ENCODE measurements around the gene CAMSAP1. TPM values are rescaled to one million over a fixed set of nuclear protein-coding genes. Genes with fewer than 3 reads are reported as not detected.

Gene CAMSAP1
- total and polyA plus RNA-seq, 9 of the 15 experiments (the other 6 are each of a cell fraction or from before 2014, with no cell fraction given): 1.5 to 28.8 (median 14.3) TPM

DNA sequence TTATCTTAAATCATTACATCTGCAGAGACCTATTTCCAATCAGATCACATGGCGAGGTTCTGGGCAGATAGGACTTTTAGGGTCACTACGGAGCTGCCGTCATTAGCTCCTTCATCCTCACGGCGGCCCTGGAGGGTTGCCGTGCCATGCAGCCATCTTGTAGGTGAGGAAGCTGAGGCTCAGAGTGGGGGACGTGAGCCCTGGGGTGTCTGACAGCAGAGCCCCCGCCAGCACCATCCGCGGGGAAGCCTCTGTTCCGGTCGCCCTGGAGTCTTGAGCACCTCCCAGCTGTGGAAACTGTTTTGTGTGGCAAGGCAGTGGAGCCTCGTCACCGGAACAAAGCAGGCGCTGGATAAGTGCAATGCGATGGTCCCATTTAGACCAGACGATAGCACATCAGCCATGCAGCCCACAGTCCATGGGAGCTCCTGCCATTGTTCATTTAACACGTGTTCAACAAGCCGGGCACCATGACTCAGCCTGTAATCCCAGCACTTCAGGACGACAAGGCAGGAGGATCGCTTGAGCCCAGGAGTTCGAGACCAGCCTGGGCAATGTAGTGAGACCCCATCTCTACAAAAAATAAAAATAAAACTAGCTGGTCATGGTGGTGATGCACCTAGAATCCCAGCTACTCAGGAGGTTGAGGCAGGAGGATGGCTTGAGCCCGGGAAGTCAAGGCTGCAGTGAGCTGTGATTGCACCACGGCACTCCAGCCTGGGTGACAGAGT is 143.5 kb downstream of the CAMSAP1 start:
- no peaks in the 10 kb centered on the region for H3K36me3 ChIP-seq (ENCODE audit: control insufficient read depth, insufficient read depth, low read length)
- H3K27ac ChIP-seq (ENCODE audit: extremely low read depth, low read depth, low read length): no peak overlapping the region
- 2% methylated on average over 24 of the region's 24 CpGs for WGBS (ENCODE audit: insufficient coverage, low coverage, missing lambda C conversion rate)
- intact Hi-C loops (cut with micrococcal nuclease) (no loop called here), in situ Hi-C loops (cut with MboI) (no loop called here)
- no TSS peak for BruUV-seq (replicated peaks)
- DNase-seq (ENCODE audit: extremely low read depth in 1 of 4, low spot score in 3 of 4) (no peak), FAIRE-seq (no peak), ATAC-seq (no peak)
- H4K20me1 ChIP-seq (replicated peaks; ENCODE audit: control insufficient read depth, insufficient read depth, low read length): peaks cover 5% of the 10 kb centered on the region; the same call in 1 of the 2 replicates
- POLR2A ChIA-PET: interaction anchor here (0.8 kb wide), 1 partner anchor 125 kb away, joined by 3 read pairs; the partner anchor contains the start of gene GLT6D1
- H3K4me3 ChIP-seq: no peak overlapping the region
- H3K79me2 ChIP-seq (ENCODE audit: control insufficient read depth, insufficient read depth, low read length): no peaks in the 10 kb centered on the region
- no peak overlapping the region for H2AFZ ChIP-seq (ENCODE audit: low read depth, low read length)
- TF ChIP-seq HNRNPH1 (optimal IDR thresholded peaks at IDR 0.05; ENCODE audit: low read depth, low read length): no peak
- peak; percentile 55; the same call in 1 of the 2 replicates for TF ChIP-seq ZNF121 (CRISPR knock-in tag; conservative IDR thresholded peaks at IDR 0.05)
- H3K4me1 ChIP-seq (replicated peaks in 1 of 2; ENCODE audit: control insufficient read depth in 2 of 2, insufficient read depth in 2 of 2, low read length in 2 of 2): peaks cover 0 to 17% of the 10 kb centered on the region in 2 experiments; a peak in 1 of 5 replicates
- H3K9me3 ChIP-seq (replicated peaks; ENCODE audit: control insufficient read depth, insufficient read depth, low read depth, low read length): peaks cover 3% of the 10 kb centered on the region; the same call in 1 of the 2 replicates
- CTCF ChIA-PET (ENCODE audit: low intra/inter-chr PET ratio): no interaction called here
- no peak overlapping the region for H3K4me2 ChIP-seq (ENCODE audit: insufficient read depth, low read length)
- H3K9me1 ChIP-seq (ENCODE audit: control insufficient read depth, insufficient read depth, low read length): no peaks in the 10 kb centered on the region
- H3K9ac ChIP-seq (ENCODE audit: insufficient read depth in 1 of 2, low read depth in 2 of 2, low read length in 2 of 2): no peak overlapping the region
- peaks cover 5 to 44% of the 10 kb centered on the region in 2 experiments; a peak in 4 of 5 replicates for H3K27me3 ChIP-seq (ENCODE audit: control insufficient read depth in 2 of 2, insufficient read depth in 2 of 2, low read length in 2 of 2)

DNA sequence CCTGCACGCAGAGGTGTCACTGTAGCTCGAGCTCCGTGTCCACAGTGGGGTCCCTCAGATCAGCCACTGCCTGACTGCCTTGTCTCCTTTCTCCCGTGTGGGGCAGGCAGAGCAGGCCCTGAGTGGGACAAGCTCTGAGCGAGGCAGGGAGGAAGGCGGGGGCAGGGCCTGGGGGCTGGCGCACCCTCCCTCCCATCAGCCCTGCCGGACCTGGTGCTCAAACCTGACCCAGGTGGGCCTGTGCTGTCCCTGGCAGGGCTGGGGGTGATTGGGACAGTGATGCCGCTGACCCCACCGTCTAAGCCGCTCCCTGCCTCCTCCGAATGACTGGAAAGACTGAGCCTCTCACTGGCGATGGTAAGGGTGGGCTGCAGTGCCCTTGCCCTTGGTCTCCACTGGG is 144.4 kb downstream of the CAMSAP1 start:
- Histone ChIP-seq H3K4me2 (ENCODE audit: insufficient read depth, low read length) (no peak overlapping the region), H3K27me3 (ENCODE audit: control insufficient read depth in 2 of 2, insufficient read depth in 2 of 2, low read length in 2 of 2) (peaks cover 5 to 54% of the 10 kb centered on the region in 2 experiments; a peak in 4 of 5 replicates), H3K4me3 (no peak overlapping the region), H3K79me2 (ENCODE audit: control insufficient read depth, insufficient read depth, low read length) (no peaks in the 10 kb centered on the region), H3K27ac (ENCODE audit: extremely low read depth, low read depth, low read length) (no peak overlapping the region), H3K9me3 (replicated peaks; ENCODE audit: control insufficient read depth, insufficient read depth, low read depth, low read length) (peaks cover 3% of the 10 kb centered on the region; the same call in 1 of the 2 replicates), H3K36me3 (ENCODE audit: control insufficient read depth, insufficient read depth, low read length) (no peaks in the 10 kb centered on the region), H3K9ac (ENCODE audit: insufficient read depth in 1 of 2, low read depth in 2 of 2, low read length in 2 of 2) (no peak overlapping the region), H3K4me1 (replicated peaks in 1 of 2; ENCODE audit: control insufficient read depth in 2 of 2, insufficient read depth in 2 of 2, low read length in 2 of 2) (peaks cover 0 to 25% of the 10 kb centered on the region in 2 experiments; a peak in 1 of 5 replicates), H2AFZ (ENCODE audit: low read depth, low read length) (no peak overlapping the region), H3K9me1 (ENCODE audit: control insufficient read depth, insufficient read depth, low read length) (no peaks in the 10 kb centered on the region), H4K20me1 (replicated peaks; ENCODE audit: control insufficient read depth, insufficient read depth, low read length) (peaks cover 5% of the 10 kb centered on the region; the same call in 1 of the 2 replicates)
- FAIRE-seq (no peak), ATAC-seq (no peak), DNase-seq (ENCODE audit: extremely low read depth in 1 of 4, low spot score in 3 of 4) (no peak)
- intact Hi-C loops (cut with micrococcal nuclease) (no loop called here), in situ Hi-C loops (cut with MboI) (no loop called here)
- POLR2A ChIA-PET: no interaction called here
- no TSS peak for BruUV-seq (replicated peaks)
- CTCF ChIA-PET (ENCODE audit: low intra/inter-chr PET ratio): no interaction called here
- WGBS (ENCODE audit: insufficient coverage, low coverage, missing lambda C conversion rate): 0% methylated on average over 5 of the region's 13 CpGs
- TF ChIP-seq NR1H2 (CRISPR knock-in tag; IDR thresholded peaks at IDR 0.05) (no peak), CSDE1 (IDR thresholded peaks at IDR 0.05) (no peak), TAF7 (tag; IDR thresholded peaks at IDR 0.05) (no peak), DDX20 (tag; IDR thresholded peaks at IDR 0.05; ENCODE audit: low read depth) (no peak), RBM39 (optimal IDR thresholded peaks at IDR 0.05; ENCODE audit: low read depth, low read length) (no peak), RBM25 (IDR thresholded peaks at IDR 0.05; ENCODE audit: low read depth, low read length, severe bottlenecking) (no peak)
- TF ChIP-seq, protein P1, sequence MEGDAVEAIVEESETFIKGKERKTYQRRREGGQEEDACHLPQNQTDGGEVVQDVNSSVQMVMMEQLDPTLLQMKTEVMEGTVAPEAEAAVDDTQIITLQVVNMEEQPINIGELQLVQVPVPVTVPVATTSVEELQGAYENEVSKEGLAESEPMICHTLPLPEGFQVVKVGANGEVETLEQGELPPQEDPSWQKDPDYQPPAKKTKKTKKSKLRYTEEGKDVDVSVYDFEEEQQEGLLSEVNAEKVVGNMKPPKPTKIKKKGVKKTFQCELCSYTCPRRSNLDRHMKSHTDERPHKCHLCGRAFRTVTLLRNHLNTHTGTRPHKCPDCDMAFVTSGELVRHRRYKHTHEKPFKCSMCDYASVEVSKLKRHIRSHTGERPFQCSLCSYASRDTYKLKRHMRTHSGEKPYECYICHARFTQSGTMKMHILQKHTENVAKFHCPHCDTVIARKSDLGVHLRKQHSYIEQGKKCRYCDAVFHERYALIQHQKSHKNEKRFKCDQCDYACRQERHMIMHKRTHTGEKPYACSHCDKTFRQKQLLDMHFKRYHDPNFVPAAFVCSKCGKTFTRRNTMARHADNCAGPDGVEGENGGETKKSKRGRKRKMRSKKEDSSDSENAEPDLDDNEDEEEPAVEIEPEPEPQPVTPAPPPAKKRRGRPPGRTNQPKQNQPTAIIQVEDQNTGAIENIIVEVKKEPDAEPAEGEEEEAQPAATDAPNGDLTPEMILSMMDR (IDR thresholded peaks at IDR 0.05 in 2 of 3, conservative IDR thresholded peaks at IDR 0.05 in 1 of 3; ENCODE audit: insufficient read depth in 2 of 3, low read depth in 1 of 3, low read length in 3 of 3): no peak
